GM19397 (cell line): ENCODE results near the gene LTBP1.

ENCODE experiments used
- ATAC-seq: cut with Tn5 transposase; IDR thresholded peaks from one replicate; pipeline ENCODE4 v1.9.1; 2021; ENCODE audit warnings: mild to moderate bottlenecking, moderate library complexity; ENCODE audit not compliant: unreplicated experiment

LTBP1 gene

GRCh38 chr2:32930436-32930835, 16.3 kb upstream of the LTBP1 start:
- ATAC-seq = no peak

GRCh38 chr2:32931519-32931918, 15.2 kb upstream of the LTBP1 start:
- ATAC-seq = no peak

GRCh38 chr2:32931945-32932709, 14.6 kb upstream of the LTBP1 start:
- ATAC-seq = no peak

- no peak for ATAC-seq
Observed at GRCh38 chr2:32932825-32933755, 13.7 kb upstream of the LTBP1 start.

- ATAC-seq = no peak
Observed at GRCh38 chr2:32933756-32934095, 13.0 kb upstream of the LTBP1 start.

- no peak for ATAC-seq
Observed at GRCh38 chr2:32937602-32938448, 8.9 kb upstream of the LTBP1 start.

GRCh38 chr2:32938934-32939333, 7.8 kb upstream of the LTBP1 start:
- ATAC-seq = no peak

GRCh38 chr2:32940316-32940997, 6.3 kb upstream of the LTBP1 start:
- ATAC-seq = no peak

GRCh38 chr2:32941944-32942690, 4.6 kb upstream of the LTBP1 start:
- no peak for ATAC-seq

- ATAC-seq = no peak
Observed at GRCh38 chr2:32942793-32943485, 3.8 kb upstream of the LTBP1 start.

- no peak for ATAC-seq
Observed at GRCh38 chr2:32945286-32945685, 1.5 kb upstream of the LTBP1 start.

- ATAC-seq = peak; percentile 30
Observed at GRCh38 chr2:32947076-32947483, 327 bp downstream of the LTBP1 start.

GRCh38 chr2:32947484-32948143, 861 bp downstream of the LTBP1 start:
- ATAC-seq = peak; percentile 23

GRCh38 chr2:32948266-32948665, 1.5 kb downstream of the LTBP1 start:
- ATAC-seq = no peak

- ATAC-seq = no peak
Observed at GRCh38 chr2:32949260-32949659, 2.5 kb downstream of the LTBP1 start.

- ATAC-seq = no peak
Observed at GRCh38 chr2:32951672-32952071, 4.9 kb downstream of the LTBP1 start.

- no peak for ATAC-seq
Observed at GRCh38 chr2:32952761-32953476, 6.2 kb downstream of the LTBP1 start.

GRCh38 chr2:32954206-32954605, 7.5 kb downstream of the LTBP1 start:
- ATAC-seq = no peak
